ENCODE results near the gene ACTR1B.

DNA sequence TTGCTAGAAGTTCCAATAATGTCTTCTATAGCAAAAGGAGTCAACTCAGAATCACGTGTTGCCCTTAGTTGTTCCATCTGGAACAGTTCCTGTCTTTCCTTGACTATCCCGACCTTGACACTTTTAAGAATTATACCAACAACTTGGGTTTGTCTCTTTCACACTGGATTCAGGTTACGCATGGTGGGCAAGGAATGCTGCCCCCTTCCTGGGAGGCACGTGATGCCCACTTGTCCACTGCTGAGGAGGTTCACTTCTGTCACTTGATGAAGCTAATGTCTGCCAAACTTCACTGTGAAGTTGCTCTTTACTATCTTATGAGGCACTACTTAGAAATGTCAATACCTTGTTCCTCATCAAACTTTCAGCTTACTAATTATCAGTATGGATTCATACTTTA, 12.7 kb downstream of the ACTR1B start:
- TF ChIP-seq EP300 (IDR thresholded peaks at IDR 0.05): no peak
- TF ChIP-seq POLR2A (IDR thresholded peaks at IDR 0.05): no peak
